HepG2 (cell line): Measurements from ENCODE around the gene IGF2BP3. TPM values are rescaled to one million over a fixed set of nuclear protein-coding genes. Genes with fewer than 3 reads are reported as not detected.

Experiments
- ARHGAP35 ChIP-seq: sonication (generic); formaldehyde crosslinking; IDR thresholded peaks from 2 replicates; pipeline ENCODE4 v1.9.0; 2022; ENCODE audit warnings: mild to moderate bottlenecking, inconsistent platforms, moderate library complexity, missing genetic modification reagents, borderline replicate concordance
- CAMTA2 ChIP-seq: sonication (generic); formaldehyde crosslinking; IDR thresholded peaks from 2 replicates; pipeline ENCODE4 v1.4.0; 2020; ENCODE audit warnings: mild to moderate bottlenecking, missing genetic modification reagents, borderline replicate concordance
- IKZF1 ChIP-seq: fragments of 450-650 bp; IDR thresholded peaks from 2 replicates; pipeline ENCODE4 v1.7.1; 2016
- KLF16 ChIP-seq, 2 experiments: sonication (generic) in 1 of 2; formaldehyde crosslinking in 1 of 2; IDR thresholded peaks; 2 replicates each; pipeline versions ENCODE4 v1.6.1 to v1.8.0; 2016 to 2023; ENCODE audit warnings: missing genetic modification reagents in 2 of 2, missing compliant biosample characterization in 1 of 2
- MED8 ChIP-seq: sonication (generic); formaldehyde crosslinking; IDR thresholded peaks from 2 replicates; pipeline ENCODE4 v1.8.1; 2023; ENCODE audit warnings: mild to moderate bottlenecking, missing genetic modification reagents; ENCODE audit not compliant: insufficient replicate concordance
- PAX8 ChIP-seq: sonication (generic); formaldehyde crosslinking; IDR thresholded peaks from 2 replicates; pipeline ENCODE4 v1.8.0; 2022; ENCODE audit warnings: mild to moderate bottlenecking, missing genetic modification reagents, borderline replicate concordance
- PTBP1 ChIP-seq: fragments of 200-400 bp; formaldehyde crosslinking; IDR thresholded peaks from 2 replicates; pipeline ENCODE4 v1.6.1; 2018; ENCODE audit warnings: low read length, low read depth; ENCODE audit not compliant: poor library complexity, severe bottlenecking
- REPIN1 ChIP-seq: sonication (generic); formaldehyde crosslinking; IDR thresholded peaks from 2 replicates; pipeline ENCODE4 v1.8.0; 2022; ENCODE audit warnings: missing genetic modification reagents, low read depth, mild to moderate bottlenecking, borderline replicate concordance
- SRSF9 ChIP-seq: fragments of 200-400 bp; formaldehyde crosslinking; IDR thresholded peaks from 2 replicates; pipeline ENCODE4 v1.6.1; 2018; ENCODE audit warnings: borderline replicate concordance, mild to moderate bottlenecking, low read depth, low read length; ENCODE audit not compliant: insufficient read depth, poor library complexity, severe bottlenecking
- TOE1 ChIP-seq: sonication (generic); formaldehyde crosslinking; IDR thresholded peaks from 2 replicates; pipeline ENCODE4 v1.4.0; 2020; ENCODE audit warnings: mild to moderate bottlenecking, missing genetic modification reagents
- U2AF2 ChIP-seq: fragments of 200-400 bp; formaldehyde crosslinking; IDR thresholded peaks from 2 replicates; pipeline ENCODE4 v1.6.1; 2017; ENCODE audit warnings: low read depth, mild to moderate bottlenecking, low read length
- ZNF616 ChIP-seq: sonication (generic); formaldehyde crosslinking; IDR thresholded peaks from 2 replicates; pipeline ENCODE4 v1.5.0; 2020; ENCODE audit warnings: low read depth, mild to moderate bottlenecking, missing genetic modification reagents
- ZNF713 ChIP-seq: sonication (generic); formaldehyde crosslinking; IDR thresholded peaks from 2 replicates; pipeline ENCODE4 v1.4.0; 2020; ENCODE audit warnings: mild to moderate bottlenecking, missing genetic modification reagents
- ZNF749 ChIP-seq: sonication (generic); formaldehyde crosslinking; IDR thresholded peaks from 2 replicates; pipeline ENCODE4 v1.8.0; 2022; ENCODE audit warnings: mild to moderate bottlenecking, missing genetic modification reagents, moderate library complexity, borderline replicate concordance
- polyA plus RNA-seq, 8 experiments: library from polyadenylated mRNA; depleted of rRNA in 3 of 8; stranded (reverse) in 7 of 8; unstranded in 1 of 8; fragments of >200 nt; fragmentation: Illumina TruSeq in 4 of 8; extraction: Trizol in 4 of 8; gene quantifications; 2 replicates each; pipeline versions ENCODE4 v1.2.1 to v1.2.3, GENCODE V29; 2011 to 2016; ENCODE audit warnings: low read depth in 4 of 8, missing spikeins in 1 of 8, mixed read lengths in 1 of 8; ENCODE audit not compliant: insufficient read depth in 1 of 8
- total RNA-seq, 5 experiments: library from RNA; depleted of rRNA; stranded (reverse); fragments of >200 nt; fragmentation: Illumina TruSeq; extraction: Trizol; gene quantifications; 2 replicates each; pipeline ENCODE4 v1.2.3, GENCODE V29; 2016; ENCODE audit warnings: low read depth in 1 of 5
- TF ChIP-seq, protein P1 (sequence below): sonication (generic); formaldehyde crosslinking; IDR thresholded peaks from 2 replicates; pipeline ENCODE4 v1.4.0; 2020; ENCODE audit warnings: missing genetic modification reagents
- TF ChIP-seq, protein P2 (sequence below): sonication (generic); formaldehyde crosslinking; IDR thresholded peaks from 2 replicates; pipeline ENCODE4 v1.4.0; 2020; ENCODE audit warnings: missing genetic modification reagents
- TF ChIP-seq, protein P3 (sequence below): sonication (generic); formaldehyde crosslinking; IDR thresholded peaks from 2 replicates; pipeline ENCODE4 v1.8.0; 2022; ENCODE audit warnings: mild to moderate bottlenecking, missing genetic modification reagents, moderate library complexity
- TF ChIP-seq, protein P4 (sequence below): IDR thresholded peaks from 2 replicates; pipeline ENCODE4 v1.6.1; 2012; ENCODE audit warnings: low read depth, low read length, improper control_type of control experiment

Gene IGF2BP3
- total and polyA plus RNA-seq, 2 of the 13 experiments (the other 11 are each of a cell fraction or from before 2014, with no cell fraction given): 37.7 to 39.5 TPM

DNA sequence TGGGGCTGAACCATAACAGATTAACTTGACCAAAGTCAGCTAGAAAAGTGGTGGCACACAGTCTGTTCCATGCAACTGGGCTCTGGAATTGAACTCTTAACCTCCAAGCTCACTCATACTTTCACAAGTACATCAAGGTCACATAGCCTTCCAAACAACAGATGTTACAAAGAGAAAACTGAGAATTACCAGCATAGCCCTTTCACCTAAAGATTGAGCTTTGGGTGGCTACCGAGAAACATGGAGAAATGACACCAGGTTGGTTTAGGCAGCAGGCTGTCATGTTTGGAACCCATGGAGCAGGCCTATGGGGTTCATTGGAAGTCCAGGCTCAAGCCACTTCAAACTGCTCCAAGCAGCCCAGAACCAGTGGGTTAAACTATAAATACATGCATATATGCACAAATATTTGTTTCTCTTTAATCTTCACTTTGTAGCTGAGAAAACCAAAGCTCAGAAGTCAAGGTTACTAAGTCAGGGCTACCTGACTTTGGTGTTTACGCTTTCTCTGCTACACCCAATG is 112.1 kb downstream of the IGF2BP3 start (continued):
- TF ChIP-seq TOE1 (CRISPR knock-in tag) (no peak), MED8 (no peak), ZNF616 (CRISPR knock-in tag) (no peak), CAMTA2 (no peak), ZNF749 (CRISPR knock-in tag) (no peak), ZNF713 (no peak), PTBP1 (no peak), U2AF2 (no peak), PAX8 (CRISPR knock-in tag) (no peak), ARHGAP35 (CRISPR knock-in tag) (no peak), KLF16 (CRISPR knock-in tag; IDR thresholded peaks at IDR 0.05) (no peak), SRSF9 (no peak), IKZF1 (no peak), REPIN1 (no peak)
- TF ChIP-seq, protein P1, sequence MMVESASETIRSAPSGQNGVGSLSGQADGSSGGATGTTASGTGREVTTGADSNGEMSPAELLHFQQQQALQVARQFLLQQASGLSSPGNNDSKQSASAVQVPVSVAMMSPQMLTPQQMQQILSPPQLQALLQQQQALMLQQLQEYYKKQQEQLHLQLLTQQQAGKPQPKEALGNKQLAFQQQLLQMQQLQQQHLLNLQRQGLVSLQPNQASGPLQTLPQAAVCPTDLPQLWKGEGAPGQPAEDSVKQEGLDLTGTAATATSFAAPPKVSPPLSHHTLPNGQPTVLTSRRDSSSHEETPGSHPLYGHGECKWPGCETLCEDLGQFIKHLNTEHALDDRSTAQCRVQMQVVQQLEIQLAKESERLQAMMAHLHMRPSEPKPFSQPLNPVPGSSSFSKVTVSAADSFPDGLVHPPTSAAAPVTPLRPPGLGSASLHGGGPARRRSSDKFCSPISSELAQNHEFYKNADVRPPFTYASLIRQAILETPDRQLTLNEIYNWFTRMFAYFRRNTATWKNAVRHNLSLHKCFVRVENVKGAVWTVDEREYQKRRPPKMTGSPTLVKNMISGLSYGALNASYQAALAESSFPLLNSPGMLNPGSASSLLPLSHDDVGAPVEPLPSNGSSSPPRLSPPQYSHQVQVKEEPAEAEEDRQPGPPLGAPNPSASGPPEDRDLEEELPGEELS (CRISPR knock-in tag): peak; percentile 81
- TF ChIP-seq, protein P2, sequence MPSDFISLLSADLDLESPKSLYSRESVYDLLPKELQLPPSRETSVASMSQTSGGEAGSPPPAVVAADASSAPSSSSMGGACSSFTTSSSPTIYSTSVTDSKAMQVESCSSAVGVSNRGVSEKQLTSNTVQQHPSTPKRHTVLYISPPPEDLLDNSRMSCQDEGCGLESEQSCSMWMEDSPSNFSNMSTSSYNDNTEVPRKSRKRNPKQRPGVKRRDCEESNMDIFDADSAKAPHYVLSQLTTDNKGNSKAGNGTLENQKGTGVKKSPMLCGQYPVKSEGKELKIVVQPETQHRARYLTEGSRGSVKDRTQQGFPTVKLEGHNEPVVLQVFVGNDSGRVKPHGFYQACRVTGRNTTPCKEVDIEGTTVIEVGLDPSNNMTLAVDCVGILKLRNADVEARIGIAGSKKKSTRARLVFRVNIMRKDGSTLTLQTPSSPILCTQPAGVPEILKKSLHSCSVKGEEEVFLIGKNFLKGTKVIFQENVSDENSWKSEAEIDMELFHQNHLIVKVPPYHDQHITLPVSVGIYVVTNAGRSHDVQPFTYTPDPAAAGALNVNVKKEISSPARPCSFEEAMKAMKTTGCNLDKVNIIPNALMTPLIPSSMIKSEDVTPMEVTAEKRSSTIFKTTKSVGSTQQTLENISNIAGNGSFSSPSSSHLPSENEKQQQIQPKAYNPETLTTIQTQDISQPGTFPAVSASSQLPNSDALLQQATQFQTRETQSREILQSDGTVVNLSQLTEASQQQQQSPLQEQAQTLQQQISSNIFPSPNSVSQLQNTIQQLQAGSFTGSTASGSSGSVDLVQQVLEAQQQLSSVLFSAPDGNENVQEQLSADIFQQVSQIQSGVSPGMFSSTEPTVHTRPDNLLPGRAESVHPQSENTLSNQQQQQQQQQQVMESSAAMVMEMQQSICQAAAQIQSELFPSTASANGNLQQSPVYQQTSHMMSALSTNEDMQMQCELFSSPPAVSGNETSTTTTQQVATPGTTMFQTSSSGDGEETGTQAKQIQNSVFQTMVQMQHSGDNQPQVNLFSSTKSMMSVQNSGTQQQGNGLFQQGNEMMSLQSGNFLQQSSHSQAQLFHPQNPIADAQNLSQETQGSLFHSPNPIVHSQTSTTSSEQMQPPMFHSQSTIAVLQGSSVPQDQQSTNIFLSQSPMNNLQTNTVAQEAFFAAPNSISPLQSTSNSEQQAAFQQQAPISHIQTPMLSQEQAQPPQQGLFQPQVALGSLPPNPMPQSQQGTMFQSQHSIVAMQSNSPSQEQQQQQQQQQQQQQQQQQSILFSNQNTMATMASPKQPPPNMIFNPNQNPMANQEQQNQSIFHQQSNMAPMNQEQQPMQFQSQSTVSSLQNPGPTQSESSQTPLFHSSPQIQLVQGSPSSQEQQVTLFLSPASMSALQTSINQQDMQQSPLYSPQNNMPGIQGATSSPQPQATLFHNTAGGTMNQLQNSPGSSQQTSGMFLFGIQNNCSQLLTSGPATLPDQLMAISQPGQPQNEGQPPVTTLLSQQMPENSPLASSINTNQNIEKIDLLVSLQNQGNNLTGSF (CRISPR knock-in tag): no peak
- TF ChIP-seq, protein P3, sequence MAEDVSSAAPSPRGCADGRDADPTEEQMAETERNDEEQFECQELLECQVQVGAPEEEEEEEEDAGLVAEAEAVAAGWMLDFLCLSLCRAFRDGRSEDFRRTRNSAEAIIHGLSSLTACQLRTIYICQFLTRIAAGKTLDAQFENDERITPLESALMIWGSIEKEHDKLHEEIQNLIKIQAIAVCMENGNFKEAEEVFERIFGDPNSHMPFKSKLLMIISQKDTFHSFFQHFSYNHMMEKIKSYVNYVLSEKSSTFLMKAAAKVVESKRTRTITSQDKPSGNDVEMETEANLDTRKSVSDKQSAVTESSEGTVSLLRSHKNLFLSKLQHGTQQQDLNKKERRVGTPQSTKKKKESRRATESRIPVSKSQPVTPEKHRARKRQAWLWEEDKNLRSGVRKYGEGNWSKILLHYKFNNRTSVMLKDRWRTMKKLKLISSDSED: no peak
- TF ChIP-seq, protein P4, sequence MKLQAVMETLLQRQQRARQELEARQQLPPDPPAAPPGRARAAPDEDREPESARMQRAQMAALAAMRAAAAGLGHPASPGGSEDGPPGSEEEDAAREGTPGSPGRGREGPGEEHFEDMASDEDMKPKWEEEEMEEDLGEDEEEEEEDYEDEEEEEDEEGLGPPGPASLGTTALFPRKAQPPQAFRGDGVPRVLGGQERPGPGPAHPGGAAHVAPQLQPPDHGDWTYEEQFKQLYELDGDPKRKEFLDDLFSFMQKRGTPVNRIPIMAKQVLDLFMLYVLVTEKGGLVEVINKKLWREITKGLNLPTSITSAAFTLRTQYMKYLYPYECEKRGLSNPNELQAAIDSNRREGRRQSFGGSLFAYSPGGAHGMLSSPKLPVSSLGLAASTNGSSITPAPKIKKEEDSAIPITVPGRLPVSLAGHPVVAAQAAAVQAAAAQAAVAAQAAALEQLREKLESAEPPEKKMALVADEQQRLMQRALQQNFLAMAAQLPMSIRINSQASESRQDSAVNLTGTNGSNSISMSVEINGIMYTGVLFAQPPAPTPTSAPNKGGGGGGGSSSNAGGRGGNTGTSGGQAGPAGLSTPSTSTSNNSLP: peak; percentile 53; the same call in 1 of the 2 replicates
